ENCODE measurements around the gene DLG4.

- TF ChIP-seq POLR2A (IDR thresholded peaks at IDR 0.05; ENCODE audit: low read length) (no peak), GATA1 (IDR thresholded peaks at IDR 0.05; ENCODE audit: low read depth, low read length) (no peak)
Measured at GRCh38 chr17:7259555-7259889, 39.9 kb upstream of the DLG4 start.

Data from erythroblast (primary cell).